Stimulated activated naive B cell treated with anti-CD40 and anti-IgM and Interleukin-4, amounts not matched to agents 10 μg/mL and 1 μg/mL and 100 μg/mL, for 72 hours (primary cell): Measurements from ENCODE around the gene RAP1GAP2.

Source experiments
- ATAC-seq, 2 donors: fragments of 150-1000 bp; cut with Tn5 transposase; replicated peaks; 2 replicates each; pipeline ENCODE4 v1.10.0; 2021; ENCODE audit warnings: moderate library complexity in 1 of 2
- DNase-seq: peaks from one replicate; pipeline ENCODE4 v3.0.0; 2021
- H3K27ac Mint-ChIP-seq: one replicate; pipeline ENCODE4 v1.8.0; 2022; ENCODE audit warnings: mild to moderate bottlenecking, mixed read lengths
- H3K27me3 Mint-ChIP-seq, 2 donors: one replicate each; pipeline ENCODE4 v1.8.0; 2022; ENCODE audit warnings: mixed read lengths in 2 of 2
- H3K36me3 Mint-ChIP-seq, 2 donors: one replicate each; pipeline ENCODE4 v1.8.0; 2022; ENCODE audit warnings: mixed read lengths in 2 of 2, mild to moderate bottlenecking in 1 of 2
- H3K4me1 Mint-ChIP-seq, 2 donors: one replicate each; pipeline ENCODE4 v1.8.0; 2022; ENCODE audit warnings: mixed read lengths in 2 of 2, mild to moderate bottlenecking in 1 of 2
- H3K4me3 Mint-ChIP-seq, 2 donors: one replicate each; pipeline ENCODE4 v1.8.0; 2022; ENCODE audit warnings: mild to moderate bottlenecking in 2 of 2, mixed read lengths in 2 of 2, moderate library complexity in 1 of 2
- H3K9me3 Mint-ChIP-seq, 2 donors: one replicate each; pipeline ENCODE4 v1.8.0; 2022; ENCODE audit warnings: mixed read lengths in 2 of 2, mild to moderate bottlenecking in 1 of 2

RAP1GAP2 gene

DNA sequence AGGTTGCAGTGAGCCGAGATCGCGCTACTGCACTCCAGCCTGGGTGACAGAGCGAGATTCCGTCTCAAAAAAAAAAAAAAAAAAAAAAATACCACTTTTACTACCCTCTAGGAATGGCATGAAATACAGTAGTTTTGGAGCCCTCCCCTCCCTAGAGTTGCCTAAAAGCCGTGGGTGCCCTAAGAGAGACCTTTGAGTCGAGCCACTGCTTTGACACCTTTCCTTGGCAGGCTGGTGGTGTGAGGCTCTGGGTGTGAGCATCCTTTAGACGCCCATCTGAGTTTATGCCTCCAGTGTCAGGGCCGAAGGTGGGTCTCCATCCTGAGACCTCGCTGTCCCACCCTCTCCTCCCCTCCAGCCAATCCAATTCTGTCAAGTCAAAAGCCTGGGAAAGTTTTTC, 46.2 kb downstream of the RAP1GAP2 start:
- Mint-ChIP-seq H3K9me3 (no peaks in the 10 kb centered on the region), H3K27me3 (peaks cover 38 to 72% of the 10 kb centered on the region in 2 donors), H3K4me1 (peaks cover 2 to 14% of the 10 kb centered on the region in 2 donors), H3K4me3 (no peak overlapping the region), H3K27ac (no peak overlapping the region), H3K36me3 (peaks cover 0 to 3% of the 10 kb centered on the region in 2 donors)
- ATAC-seq (no peak), DNase-seq (no peak)

DNA sequence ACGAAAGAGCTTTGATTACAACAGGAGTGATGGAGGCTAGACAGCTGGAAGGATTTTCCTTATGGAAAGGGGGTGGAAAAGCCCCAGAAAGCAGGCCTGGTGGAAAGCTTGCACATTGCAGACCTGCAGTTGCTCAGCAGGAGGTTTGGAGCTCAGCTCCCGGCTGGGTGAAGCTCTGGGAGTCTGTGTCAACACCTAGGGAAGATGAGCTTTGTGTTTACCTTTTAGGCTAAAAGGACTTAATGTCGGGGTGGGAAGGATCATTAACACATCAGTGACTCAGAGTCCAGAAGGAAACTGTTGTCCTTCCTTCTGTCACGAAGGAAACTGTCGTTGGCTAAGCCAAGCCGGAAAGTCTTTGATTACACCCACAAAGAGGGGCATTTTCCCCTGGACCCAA, 48.2 kb downstream of the RAP1GAP2 start:
- no peaks in the 10 kb centered on the region for H3K9me3 Mint-ChIP-seq
- H3K4me1 Mint-ChIP-seq = peaks cover 9 to 17% of the 10 kb centered on the region in 2 donors
- no peak for ATAC-seq
- H3K27ac Mint-ChIP-seq = no peak overlapping the region
- H3K36me3 Mint-ChIP-seq = no peaks in the 10 kb centered on the region
- no peak for DNase-seq
- no peak overlapping the region for H3K4me3 Mint-ChIP-seq
- H3K27me3 Mint-ChIP-seq = peaks cover 46 to 80% of the 10 kb centered on the region in 2 donors

DNA sequence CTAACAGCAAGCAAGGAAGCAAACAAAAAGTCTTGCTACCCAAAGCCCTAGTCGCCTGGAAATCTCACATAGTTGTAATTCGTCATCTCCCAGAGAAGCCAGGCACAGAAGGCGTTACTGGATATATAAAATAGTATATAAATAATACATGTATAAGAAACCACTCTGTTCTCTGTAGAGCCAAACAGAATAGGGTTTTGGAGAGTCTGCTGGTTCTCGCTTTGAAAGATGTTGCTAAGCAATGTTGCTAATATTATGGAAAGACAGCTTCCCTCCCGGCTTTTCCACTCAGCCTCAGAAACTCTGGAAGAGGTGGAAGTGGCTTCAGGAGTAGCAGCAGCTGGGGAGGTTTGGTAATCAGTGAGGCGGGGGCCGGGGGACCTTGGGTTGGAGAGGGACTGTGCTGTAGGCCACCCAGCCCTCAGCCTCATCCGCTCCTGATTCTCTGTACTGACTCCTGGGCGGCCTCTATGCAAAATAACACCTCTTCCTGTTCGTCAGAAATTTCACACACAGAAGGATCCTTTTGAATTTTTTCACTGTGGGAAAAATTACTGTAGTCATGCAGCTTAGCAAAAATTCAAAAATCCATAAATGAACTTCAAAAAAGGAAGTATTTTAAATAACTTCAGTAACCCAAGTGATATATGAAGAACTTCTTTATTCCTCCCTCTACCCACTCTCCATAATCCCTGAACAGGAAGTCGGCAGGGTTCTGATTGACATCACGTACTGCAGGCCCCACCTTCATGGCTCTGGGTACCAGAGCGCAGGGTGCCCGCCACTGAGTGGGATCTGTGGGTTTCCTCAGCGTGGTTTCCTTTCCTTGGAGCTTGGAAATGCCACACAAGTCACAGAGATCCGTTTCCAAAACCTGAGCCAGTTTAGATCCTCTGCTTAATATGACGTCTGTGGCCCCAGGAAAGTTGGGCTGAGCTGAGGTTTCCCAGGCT, 51.4 kb downstream of the RAP1GAP2 start:
- no peaks in the 10 kb centered on the region for H3K36me3 Mint-ChIP-seq
- DNase-seq (no peak), ATAC-seq (peak; percentile 44 to 62)
- no peaks in the 10 kb centered on the region for H3K9me3 Mint-ChIP-seq
- H3K4me3 Mint-ChIP-seq = peak overlapping the region in 1 of 2 donors; percentile 17
- H3K4me1 Mint-ChIP-seq = peaks cover 11 to 17% of the 10 kb centered on the region in 2 donors
- H3K27me3 Mint-ChIP-seq = peaks cover 44 to 70% of the 10 kb centered on the region in 2 donors
- H3K27ac Mint-ChIP-seq = no peak overlapping the region

DNA sequence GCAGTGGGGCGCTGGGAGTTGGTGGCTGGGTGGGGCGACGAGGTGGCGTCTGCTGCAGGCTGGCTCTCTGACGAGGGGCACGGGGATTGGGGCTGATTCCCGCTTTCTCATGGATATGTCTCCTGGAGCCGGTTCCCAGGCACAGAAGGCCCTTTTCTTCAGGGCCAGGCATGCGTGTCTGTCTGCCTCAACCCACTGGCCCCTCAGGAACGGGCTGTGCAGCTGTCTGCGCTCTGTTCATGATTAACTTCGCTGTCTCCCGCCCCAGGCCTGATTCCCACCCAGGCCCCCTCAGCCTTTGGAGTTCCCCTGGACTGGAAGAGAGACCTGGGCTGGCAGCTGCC, 53.1 kb downstream of the RAP1GAP2 start:
- peaks cover 42 to 60% of the 10 kb centered on the region in 2 donors for H3K27me3 Mint-ChIP-seq
- no peak overlapping the region for H3K27ac Mint-ChIP-seq
- ATAC-seq (no peak), DNase-seq (no peak)
- H3K9me3 Mint-ChIP-seq = no peaks in the 10 kb centered on the region
- no peak overlapping the region for H3K4me3 Mint-ChIP-seq
- H3K4me1 Mint-ChIP-seq = peaks cover 12 to 21% of the 10 kb centered on the region in 2 donors
- no peaks in the 10 kb centered on the region for H3K36me3 Mint-ChIP-seq

DNA sequence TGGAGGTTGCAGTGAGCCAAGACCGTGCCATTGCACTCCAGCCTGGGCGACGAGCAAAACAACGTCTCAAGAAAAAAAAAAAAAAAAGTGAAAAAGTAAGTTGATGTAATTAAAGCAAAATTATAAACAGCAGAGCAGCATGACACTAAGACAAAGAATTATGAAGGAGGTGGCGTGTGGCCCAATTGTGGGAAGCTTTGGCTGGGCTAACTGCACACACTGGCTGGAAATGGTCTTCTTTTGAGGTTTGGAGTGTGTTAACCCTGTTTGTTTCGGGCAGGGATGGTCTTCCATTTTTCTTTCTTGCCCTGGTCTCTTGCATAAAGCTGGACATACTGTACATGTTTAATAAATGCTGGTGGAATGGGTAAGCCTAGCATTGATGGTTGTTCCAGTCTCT, 54.8 kb downstream of the RAP1GAP2 start:
- H3K36me3 Mint-ChIP-seq = no peaks in the 10 kb centered on the region
- no peak overlapping the region for H3K27ac Mint-ChIP-seq
- no peak overlapping the region for H3K4me3 Mint-ChIP-seq
- peaks cover 48 to 67% of the 10 kb centered on the region in 2 donors for H3K27me3 Mint-ChIP-seq
- DNase-seq (no peak), ATAC-seq (no peak)
- peaks cover 23 to 32% of the 10 kb centered on the region in 2 donors for H3K4me1 Mint-ChIP-seq
- H3K9me3 Mint-ChIP-seq = no peaks in the 10 kb centered on the region

DNA sequence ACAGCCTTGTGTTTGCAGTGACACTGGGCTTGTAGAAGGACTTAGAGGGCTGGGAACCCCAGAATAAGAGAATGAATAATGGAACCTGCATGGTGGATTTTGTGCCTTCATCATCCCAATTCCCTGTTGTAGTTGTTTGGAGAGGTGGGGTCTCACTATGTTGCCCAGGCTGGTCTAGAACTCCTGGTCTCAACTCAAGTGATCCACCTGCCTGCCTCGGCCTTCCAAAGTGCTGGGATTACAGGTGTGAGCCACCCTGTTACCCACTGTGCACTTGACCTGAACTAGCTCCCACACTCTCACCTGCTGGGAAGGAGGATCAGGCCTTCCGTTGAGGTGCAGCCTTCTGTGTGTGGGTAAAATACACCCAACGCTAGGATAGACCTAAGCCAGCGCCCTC, 55.4 kb downstream of the RAP1GAP2 start:
- no peak overlapping the region for H3K4me3 Mint-ChIP-seq
- peaks cover 23 to 32% of the 10 kb centered on the region in 2 donors for H3K4me1 Mint-ChIP-seq
- no peak for DNase-seq
- H3K9me3 Mint-ChIP-seq = no peaks in the 10 kb centered on the region
- peaks cover 50 to 68% of the 10 kb centered on the region in 2 donors for H3K27me3 Mint-ChIP-seq
- H3K27ac Mint-ChIP-seq = no peak overlapping the region
- ATAC-seq = no peak
- no peaks in the 10 kb centered on the region for H3K36me3 Mint-ChIP-seq

DNA sequence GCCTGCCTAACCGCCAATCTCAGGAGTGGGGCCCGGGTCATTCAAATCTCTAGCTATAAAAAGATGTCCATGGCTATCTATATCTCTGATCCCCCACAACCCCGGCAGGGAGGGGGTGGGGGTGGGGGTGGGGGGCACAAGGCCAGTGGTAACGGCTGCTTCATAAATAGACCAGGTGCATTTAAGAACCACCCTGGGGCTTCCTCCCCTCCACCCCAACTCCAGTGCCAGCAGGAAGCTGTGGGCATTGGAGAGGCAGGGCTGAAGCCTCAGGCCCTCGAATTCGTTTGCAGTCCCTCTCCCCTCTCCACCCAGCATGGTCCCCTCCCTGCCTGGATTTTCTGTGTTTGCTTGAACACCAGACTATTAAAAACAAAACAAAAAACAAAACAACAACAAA, 56.0 kb downstream of the RAP1GAP2 start:
- H3K9me3 Mint-ChIP-seq = no peaks in the 10 kb centered on the region
- ATAC-seq (no peak), DNase-seq (no peak)
- peak overlapping the region in 1 of 2 donors; percentile 30 for H3K4me3 Mint-ChIP-seq
- peaks cover 56 to 70% of the 10 kb centered on the region in 2 donors for H3K27me3 Mint-ChIP-seq
- peaks cover 23 to 32% of the 10 kb centered on the region in 2 donors for H3K4me1 Mint-ChIP-seq
- no peaks in the 10 kb centered on the region for H3K36me3 Mint-ChIP-seq
- no peak overlapping the region for H3K27ac Mint-ChIP-seq

DNA sequence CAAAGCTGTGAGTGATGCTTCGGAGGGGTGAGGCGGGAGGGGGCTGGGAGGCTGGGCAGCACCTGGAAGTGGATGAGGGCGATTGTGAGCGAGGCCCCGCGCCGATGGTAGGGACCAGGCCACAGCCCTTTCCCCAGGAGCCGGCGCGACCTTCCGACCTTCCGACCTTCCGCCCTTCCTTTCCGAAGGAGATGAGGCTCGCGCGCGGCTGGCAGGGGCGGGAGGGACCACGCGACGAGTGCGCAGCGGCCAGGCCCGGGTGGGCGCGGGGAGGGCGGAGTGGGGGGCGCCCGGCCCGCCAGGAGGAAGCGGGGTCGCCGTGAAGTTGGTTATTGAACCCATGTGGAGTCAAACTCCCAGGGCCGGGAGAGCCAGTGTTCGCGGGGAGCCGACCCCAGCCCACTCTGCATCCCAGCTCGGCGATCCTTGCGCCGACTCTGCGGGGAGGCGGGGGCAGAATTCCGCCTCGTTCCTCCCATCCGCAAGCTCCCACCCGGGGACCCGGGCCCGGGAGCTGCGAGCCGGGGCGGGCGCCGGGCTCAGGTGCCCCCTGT, 56.6 kb downstream of the RAP1GAP2 start:
- Mint-ChIP-seq H3K4me1 (peaks cover 19 to 27% of the 10 kb centered on the region in 2 donors), H3K36me3 (no peaks in the 10 kb centered on the region), H3K27ac (no peak overlapping the region), H3K27me3 (peaks cover 58 to 70% of the 10 kb centered on the region in 2 donors), H3K9me3 (no peaks in the 10 kb centered on the region), H3K4me3 (peak overlapping the region in 1 of 2 donors; percentile 68)
- DNase-seq (no peak), ATAC-seq (no peak)

DNA sequence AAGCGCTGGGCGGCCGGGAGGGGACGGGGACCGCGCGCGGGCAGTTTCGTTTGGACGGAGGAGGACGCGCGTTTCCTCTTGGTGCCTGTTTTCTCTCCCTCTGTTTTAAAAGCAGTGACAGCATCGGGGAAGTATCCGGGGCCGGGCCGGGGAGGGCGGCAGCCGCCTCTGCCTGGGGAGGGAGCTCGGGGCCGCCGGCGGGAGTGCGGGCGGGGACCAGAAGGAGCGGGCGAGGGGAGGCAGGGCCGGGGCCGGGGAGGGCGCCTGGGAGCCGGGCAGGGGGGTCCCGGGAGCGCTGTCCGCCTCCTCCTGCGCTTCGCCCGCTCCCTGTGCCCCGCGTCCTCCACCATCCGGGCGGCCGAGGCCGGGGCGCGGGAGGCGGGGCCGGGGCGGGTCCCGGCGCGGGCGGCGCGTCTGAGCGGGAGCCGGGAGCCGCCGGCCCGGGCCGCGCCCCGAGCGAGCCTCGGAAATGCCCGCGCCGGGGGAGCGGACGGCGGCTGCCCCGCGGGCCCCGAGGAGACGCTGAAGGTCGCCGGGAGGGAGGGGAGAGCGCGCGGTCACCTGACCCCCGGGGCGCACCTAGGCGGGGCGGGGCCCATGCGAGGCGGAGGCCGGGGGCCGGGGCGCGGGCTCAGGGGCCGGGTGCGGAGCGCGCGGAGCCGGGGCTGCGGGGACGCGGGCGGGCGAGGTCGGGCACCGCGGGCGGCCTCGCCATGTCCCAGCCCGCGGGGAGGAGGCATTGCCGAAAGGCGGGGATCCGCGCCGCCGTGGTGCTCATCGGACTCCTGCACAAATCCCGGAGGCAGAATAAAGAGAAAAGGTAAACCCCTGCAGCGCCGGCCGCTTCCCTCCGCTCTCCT, 57.3 kb downstream of the RAP1GAP2 start:
- Mint-ChIP-seq H3K4me1 (peaks cover 17 to 21% of the 10 kb centered on the region in 2 donors), H3K27me3 (peaks cover 55 to 68% of the 10 kb centered on the region in 2 donors), H3K9me3 (no peaks in the 10 kb centered on the region), H3K4me3 (peak overlapping the region; percentile 80 to 82), H3K36me3 (no peaks in the 10 kb centered on the region), H3K27ac (no peak overlapping the region)
- DNase-seq (no peak), ATAC-seq (peak; percentile 24 to 26)

DNA sequence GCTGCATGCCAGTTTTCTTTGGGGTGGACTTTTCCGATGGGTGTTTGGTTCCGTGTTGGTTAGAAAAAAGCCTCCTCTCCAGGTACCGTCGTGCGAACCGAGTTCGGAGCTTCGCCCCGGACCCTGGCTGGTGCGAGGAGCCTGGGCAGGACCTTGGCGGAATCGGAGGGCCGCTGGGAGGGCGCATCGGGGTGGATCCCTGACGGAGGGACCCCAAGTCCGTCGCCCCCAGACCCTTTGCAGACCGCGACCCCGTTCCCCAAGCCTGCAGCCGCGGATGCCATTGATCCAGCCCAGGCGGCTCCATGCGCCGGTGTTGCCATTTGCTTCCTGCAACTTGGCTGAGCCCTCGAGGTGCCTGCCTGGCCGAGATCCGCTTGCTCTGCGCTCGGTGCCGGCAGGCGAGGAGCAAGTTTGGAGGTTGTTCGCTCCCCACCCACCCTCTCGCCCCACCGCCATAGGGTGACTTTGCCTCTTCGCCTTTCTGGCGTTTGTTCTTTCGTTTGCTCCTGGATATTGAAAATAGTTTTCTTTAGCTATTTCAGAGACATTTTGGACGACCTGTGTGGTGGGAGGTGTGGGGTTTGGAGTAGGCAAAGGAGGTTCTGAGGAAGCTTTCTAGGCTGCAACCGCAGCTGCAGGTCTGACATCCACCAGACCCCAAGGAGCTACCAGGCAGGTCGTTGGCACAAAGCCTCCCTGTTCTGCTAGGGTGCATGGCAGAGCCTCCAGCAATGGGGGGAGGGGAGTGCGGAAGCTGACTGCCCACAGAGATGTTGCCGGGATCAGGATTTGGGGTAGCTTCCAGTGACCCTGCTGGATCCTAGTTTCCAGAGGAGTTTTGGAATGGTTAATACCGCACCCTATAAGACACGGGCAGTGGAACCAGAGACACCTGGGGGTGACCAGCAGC, 58.2 kb downstream of the RAP1GAP2 start:
- DNase-seq (no peak), ATAC-seq (peak; percentile 29 to 41)
- Mint-ChIP-seq H3K4me1 (peaks cover 13 to 15% of the 10 kb centered on the region in 2 donors), H3K27ac (peak overlapping the region; percentile 47), H3K4me3 (peak overlapping the region; percentile 80 to 82), H3K27me3 (peaks cover 50 to 62% of the 10 kb centered on the region in 2 donors), H3K9me3 (no peaks in the 10 kb centered on the region), H3K36me3 (no peaks in the 10 kb centered on the region)

DNA sequence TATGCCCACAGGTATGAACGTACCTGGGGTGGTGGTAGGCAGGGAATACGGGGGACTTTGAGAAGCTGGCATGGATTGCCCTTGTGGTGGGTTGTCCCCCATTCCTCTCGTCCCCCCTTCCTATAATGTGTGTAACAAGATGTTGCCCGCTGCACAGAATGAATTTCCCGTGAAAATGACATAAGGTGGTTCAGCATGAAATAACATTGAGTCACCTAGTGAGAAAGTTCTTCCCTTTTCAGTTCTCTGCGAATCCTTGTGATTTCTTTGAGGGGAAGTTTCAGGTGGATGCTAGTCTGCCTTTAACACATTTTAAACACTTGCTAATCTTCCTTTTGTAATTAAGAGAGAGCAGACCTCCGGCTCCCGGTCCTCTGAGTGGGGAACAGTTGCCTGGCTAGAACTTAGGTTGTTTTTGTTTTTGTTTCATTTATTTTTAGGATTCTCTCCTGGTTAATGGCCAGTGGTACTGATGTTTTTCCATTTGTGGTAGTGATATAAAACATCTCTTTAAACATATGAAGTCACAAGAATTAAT, 58.9 kb downstream of the RAP1GAP2 start:
- no peak for DNase-seq
- no peak overlapping the region for H3K27ac Mint-ChIP-seq
- H3K4me1 Mint-ChIP-seq = peaks cover 13 to 15% of the 10 kb centered on the region in 2 donors
- H3K4me3 Mint-ChIP-seq = peak overlapping the region in 1 of 2 donors; percentile 80
- peak; percentile 27 to 43 for ATAC-seq
- H3K36me3 Mint-ChIP-seq = peaks cover 4 to 5% of the 10 kb centered on the region in 2 donors
- H3K27me3 Mint-ChIP-seq = peaks cover 55 to 62% of the 10 kb centered on the region in 2 donors
- no peaks in the 10 kb centered on the region for H3K9me3 Mint-ChIP-seq

DNA sequence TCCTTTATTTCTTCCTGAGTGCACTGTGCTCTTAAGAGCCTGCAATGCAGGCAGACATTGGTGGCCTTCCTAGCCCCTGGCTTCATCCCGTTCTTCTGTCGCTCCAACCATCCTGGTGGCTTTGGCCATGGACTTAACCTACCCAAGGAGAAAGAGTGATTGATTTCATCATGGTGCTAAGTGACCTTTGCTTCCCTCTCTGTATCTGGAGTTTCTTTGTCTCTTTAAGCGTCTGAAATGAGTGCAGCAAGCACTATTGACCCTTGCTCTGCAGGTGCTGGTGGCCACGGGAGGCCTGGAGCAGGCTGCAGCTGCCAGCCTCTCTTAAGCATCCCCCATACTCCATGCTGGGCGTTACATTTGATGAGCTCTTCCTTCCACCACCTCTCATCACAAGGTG, 60.5 kb downstream of the RAP1GAP2 start:
- DNase-seq (no peak), ATAC-seq (no peak)
- no peaks in the 10 kb centered on the region for H3K9me3 Mint-ChIP-seq
- no peak overlapping the region for H3K4me3 Mint-ChIP-seq
- peaks cover 13 to 15% of the 10 kb centered on the region in 2 donors for H3K4me1 Mint-ChIP-seq
- H3K27ac Mint-ChIP-seq = no peak overlapping the region
- H3K27me3 Mint-ChIP-seq = peaks cover 52 to 59% of the 10 kb centered on the region in 2 donors
- peaks cover 4 to 11% of the 10 kb centered on the region in 2 donors for H3K36me3 Mint-ChIP-seq

DNA sequence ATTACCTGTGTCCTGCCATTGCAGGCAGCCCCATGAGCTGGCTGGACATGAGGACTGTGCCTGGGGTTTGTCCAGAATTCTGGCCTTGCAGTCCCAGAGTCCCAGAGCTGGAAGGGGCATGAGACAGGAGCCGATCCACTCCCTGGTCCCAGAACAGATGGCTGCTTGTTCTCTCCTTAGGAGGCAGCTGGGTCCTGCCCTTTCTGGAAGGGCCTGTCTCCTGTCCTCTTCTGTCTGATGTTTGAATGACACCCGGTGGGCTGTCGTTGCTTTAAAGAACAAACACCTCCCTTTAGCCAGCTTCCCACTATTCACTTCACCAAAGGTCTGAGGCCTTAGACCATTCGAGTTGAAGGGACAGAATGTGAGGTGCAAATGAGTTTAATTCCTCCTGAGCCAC, 63.8 kb downstream of the RAP1GAP2 start:
- H3K27me3 Mint-ChIP-seq = peaks cover 32 to 42% of the 10 kb centered on the region in 2 donors
- H3K4me3 Mint-ChIP-seq = no peak overlapping the region
- H3K36me3 Mint-ChIP-seq = peaks cover 4 to 11% of the 10 kb centered on the region in 2 donors
- H3K9me3 Mint-ChIP-seq = no peaks in the 10 kb centered on the region
- ATAC-seq = no peak
- no peak overlapping the region for H3K27ac Mint-ChIP-seq
- no peak for DNase-seq
- peaks cover 3 to 4% of the 10 kb centered on the region in 2 donors for H3K4me1 Mint-ChIP-seq
